Caki2 (cell line): ENCODE data around the gene PLXNA2. TPM values are rescaled to one million over a fixed set of nuclear protein-coding genes. Genes with fewer than 3 reads are reported as not detected.
A peak's percentile ranks its signal among the peaks of the same experiment; 100 is the strongest.

Experiments
- DNase-seq: peaks from one replicate; pipeline ENCODE4 v3.0.0-alpha.2; 2015; ENCODE audit warnings: low read depth
- in situ Hi-C: cut with HindIII; loops from 2 replicates; pipeline ENCODE4 v1.10.0; 2016; ENCODE audit warnings: low sequenced_read_pairs, low pct_unique_long_range_greater_than_20kb, mixed read lengths
- total RNA-seq: library from RNA; depleted of rRNA; stranded (reverse); fragments of >200 nt; shearing (Covaris generic); gene quantifications from 2 replicates; pipeline ENCODE4 v1.2.3, GENCODE V29; 2014; ENCODE audit warnings: low replicate concordance

The PLXNA2 gene
- total RNA-seq, 1 experiment from 2014 or later = 1.6 TPM

DNA sequence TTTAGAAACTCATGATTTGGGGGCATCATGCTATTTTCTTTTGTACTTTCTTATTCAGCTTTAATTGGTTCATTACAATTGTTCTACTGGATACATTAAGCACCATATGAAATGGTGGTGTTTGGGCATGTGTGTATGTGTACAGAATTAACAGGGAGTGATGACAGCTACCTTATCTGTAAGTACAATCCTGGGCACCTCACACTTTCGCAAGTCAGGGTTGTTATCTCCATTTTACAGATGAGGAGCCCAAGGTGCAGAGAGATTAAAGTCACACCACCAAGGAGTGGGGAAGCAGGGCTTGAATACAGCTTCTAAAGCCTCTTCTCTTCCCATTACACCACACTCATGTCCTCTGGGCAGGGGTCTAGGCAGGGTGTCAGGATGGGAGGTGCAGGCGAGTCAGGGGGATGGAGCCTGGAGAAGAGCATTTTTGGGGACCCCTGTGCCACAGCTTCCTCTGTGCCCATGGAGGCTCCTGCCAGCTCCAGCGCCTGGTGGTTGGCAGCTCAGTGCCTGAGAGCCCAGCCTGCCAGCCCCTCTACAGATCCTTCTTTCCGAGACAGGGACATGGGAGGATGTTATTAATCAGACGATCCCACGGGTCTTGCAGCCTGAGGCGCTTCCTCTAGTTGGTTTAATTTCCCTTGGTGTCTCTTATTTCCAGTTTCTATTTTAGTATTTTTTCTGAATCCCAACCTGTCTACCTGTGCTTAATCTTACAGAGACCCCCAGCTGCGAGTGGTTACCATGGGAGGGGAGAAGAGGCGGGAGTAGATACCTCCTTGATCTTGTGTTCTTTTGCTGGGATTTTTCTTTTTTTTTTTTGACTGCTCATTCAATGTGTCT lies 207.0 kb downstream of the PLXNA2 start:
- no peak for DNase-seq
- in situ Hi-C loops = no loop called here

- DNase-seq = peak; percentile 5
- in situ Hi-C loops = no loop called here
Observed at GRCh38 chr1:208036106-208036808, 207.9 kb downstream of the PLXNA2 start.

GRCh38 chr1:208034135-208034534 lies 210.0 kb downstream of the PLXNA2 start:
- no peak for DNase-seq
- in situ Hi-C loops = no loop called here

- in situ Hi-C loops = no loop called here
Observed at GRCh38 chr1:208033236-208033635, 210.9 kb downstream of the PLXNA2 start.

GRCh38 chr1:208031932-208032320 lies 212.3 kb downstream of the PLXNA2 start:
- DNase-seq = no peak
- in situ Hi-C loops = no loop called here

More at GRCh38 chr1:208033236-208033635, 210.9 kb downstream of the PLXNA2 start:
- no peak for DNase-seq

DNA sequence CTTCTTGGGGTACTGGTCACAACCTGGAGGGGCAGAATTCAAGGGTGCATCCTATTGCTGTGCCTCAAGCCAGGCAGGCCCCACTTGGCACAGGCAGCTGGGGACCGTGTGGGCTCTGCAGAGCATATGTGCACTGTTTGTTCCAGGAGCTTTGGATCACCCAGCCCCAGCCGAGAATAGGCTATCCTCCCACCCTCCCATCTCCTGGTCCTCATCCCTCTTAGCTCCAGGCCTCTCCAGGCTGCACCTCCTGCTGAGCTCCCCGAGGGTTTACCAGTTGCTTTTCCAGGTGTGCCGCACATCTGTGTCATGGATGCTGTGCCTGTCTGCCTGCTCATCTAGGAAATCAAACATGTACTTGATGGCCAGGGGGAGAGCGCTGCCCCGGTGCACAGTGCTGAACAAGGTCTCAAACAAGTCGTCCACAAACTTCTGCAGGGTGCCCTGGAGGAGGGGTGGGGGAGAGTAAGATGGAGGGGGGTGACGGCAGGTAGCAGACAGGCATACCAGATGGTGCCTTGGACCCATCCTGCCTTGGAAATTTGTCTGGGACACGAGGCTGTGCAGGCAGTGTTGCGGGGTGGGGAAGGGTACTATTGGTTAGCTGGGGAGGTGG lies 212.8 kb downstream of the PLXNA2 start:
- in situ Hi-C loops = no loop called here
- no peak for DNase-seq

DNA sequence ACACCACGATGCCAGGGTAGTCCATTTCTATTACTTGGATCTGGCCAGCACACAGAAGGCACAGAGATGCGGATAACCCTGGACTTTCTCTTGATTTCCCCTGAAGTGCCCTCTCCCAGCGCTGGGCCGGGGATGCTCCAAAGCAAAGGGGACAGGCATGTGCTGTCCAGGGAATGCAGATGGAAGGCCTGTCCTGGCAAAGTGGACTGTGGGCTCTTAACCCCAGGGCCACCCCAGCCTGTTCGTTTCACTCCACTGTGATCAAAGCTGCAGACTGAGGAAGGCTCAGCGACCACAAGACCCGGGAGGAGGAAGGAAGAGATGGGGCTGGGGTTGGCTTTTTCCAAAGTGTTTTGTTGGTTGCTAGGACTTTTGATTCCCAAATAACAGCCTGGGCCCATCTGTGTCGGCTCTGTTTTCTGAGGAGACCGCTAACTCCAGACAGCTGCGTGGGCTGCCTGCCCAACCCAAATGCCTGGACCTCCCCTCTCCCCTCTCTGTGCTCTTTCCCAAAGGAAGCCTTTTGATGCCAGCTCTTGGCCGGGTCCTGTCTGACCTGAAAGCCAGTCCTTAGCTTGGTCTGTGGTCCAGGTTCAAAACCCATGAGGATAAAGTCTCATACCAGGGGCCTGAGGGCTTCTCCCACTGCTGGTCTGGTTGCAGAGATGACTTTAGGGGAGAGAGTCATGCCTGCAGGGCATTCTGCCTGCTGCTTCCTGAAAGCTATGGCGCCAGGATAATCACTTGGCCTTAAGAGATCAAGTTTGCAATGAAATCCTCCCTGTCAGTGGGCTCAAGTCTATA lies 213.7 kb downstream of the PLXNA2 start:
- in situ Hi-C loops = no loop called here
- DNase-seq = no peak

DNA sequence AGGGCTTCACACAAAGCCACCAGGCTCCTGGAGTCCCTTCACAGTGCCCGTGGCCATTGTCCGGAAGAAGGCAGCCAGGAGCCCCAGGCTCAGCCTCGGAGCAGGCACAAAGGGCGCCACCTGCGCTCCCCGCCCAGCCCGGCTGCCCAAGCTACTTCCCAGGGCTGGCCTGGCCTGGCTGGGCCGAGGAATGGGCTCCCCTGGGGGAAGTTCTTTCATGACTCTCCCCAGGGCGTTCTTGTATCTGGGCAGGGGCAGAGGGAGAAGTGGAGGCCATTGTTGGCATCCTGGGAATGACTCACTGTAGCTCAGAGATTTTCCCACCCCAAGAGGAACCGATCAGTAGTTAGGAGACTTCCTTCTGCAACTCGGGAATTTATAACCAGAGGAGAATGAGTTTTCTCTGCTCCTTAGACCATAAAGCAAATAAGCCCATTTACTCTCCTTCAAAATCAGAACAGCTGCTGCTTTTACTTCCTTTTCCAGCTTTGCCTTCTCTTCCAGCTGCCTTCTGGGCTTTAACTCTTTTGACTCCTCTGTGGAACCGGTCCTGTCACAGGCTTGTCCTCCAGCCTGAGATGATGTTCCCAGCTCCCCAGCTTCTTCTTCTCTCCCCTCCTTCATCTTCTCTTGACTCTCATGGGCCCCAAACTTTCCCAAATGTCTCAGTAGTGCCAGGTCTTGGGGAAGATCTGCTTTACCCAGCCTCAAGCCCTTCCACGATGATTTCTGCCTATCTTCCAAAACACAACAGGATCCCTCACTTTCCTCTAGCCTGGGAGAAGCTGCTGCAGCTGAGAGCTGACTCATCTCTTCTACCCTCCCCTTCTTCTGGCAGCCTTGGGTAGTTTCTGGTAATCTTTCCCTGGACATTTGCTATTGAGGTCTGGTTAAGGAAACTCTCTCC lies 214.6 kb downstream of the PLXNA2 start:
- no peak for DNase-seq
- in situ Hi-C loops = no loop called here

DNA sequence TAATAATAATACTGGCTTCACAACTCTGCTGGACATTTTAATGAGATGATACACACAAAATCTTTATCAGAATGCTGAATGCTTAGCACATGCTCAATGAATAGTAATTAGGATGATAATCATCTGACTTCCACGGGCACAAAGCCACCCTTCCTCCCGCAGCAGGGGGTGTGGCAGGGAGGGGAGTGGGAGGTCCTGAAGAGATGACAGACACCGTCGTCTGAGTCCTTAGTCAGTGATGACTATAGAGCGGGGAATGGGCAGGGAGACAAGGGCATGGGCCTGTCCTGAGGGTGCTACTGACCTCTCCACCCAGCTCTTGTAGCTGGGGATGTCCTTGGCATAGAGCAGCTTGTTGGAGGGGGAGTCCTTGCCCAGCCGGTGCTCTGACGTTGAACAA lies 215.7 kb downstream of the PLXNA2 start:
- in situ Hi-C loops = no loop called here
- no peak for DNase-seq

GRCh38 chr1:208027861-208028260 lies 216.3 kb downstream of the PLXNA2 start:
- DNase-seq = no peak
- in situ Hi-C loops = no loop called here

- in situ Hi-C loops = no loop called here
- DNase-seq = no peak
Observed at GRCh38 chr1:208026880-208027438, 217.2 kb downstream of the PLXNA2 start.

DNA sequence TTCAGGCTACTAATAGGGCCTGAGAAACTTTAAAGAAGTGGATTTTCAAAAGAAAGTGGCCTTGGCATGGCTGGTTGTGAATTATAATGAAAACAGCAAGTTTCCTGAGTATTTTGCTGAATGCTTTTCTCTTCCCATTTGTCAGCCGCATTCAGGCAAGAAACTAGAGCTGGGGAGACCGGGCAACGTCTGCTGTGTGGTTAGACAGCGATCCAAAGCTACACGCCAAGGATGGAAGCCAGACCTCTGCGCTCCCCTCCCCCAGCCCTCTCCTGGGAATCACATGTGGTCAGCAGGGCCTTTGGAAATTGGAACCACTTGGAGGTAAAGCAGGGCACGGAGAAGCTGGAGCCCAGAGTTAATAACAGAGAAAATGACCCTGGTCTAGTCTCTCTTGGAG lies 219.2 kb downstream of the PLXNA2 start:
- in situ Hi-C loops = no loop called here
- DNase-seq = no peak

GRCh38 chr1:208024406-208024805 lies 219.8 kb downstream of the PLXNA2 start:
- in situ Hi-C loops = no loop called here
- DNase-seq = no peak

GRCh38 chr1:208019257-208019656 lies 224.9 kb downstream of the PLXNA2 start:
- no peak for DNase-seq
- in situ Hi-C loops = no loop called here

GRCh38 chr1:208015255-208015654 lies 228.9 kb downstream of the PLXNA2 start:
- no peak for DNase-seq
- in situ Hi-C loops = no loop called here

- in situ Hi-C loops = no loop called here
Observed at GRCh38 chr1:208013210-208013609, 231.0 kb downstream of the PLXNA2 start.

DNA sequence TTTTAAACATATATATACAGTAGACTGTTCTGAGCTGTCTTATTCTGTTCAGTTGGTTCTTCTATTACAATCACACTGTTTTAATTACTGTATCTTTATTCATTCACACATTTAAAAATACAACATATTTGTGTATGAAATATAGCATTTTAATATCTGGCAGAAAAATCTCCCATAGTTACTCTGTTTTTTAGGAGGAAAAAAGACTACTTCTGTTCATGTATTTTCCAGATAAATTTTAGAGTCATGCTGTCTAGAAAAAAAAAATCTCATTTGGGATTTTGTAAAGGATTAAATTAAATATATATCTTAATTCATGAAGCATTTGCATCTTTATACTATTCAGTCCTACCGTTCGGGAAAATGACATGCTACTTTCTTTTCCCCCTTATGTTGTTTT lies 231.5 kb downstream of the PLXNA2 start:
- DNase-seq = no peak
- in situ Hi-C loops = no loop called here

More at GRCh38 chr1:208013210-208013609, 231.0 kb downstream of the PLXNA2 start:
- DNase-seq = no peak
